CD4-positive, alpha-beta T cell treated with Interleukin-12 subunit alpha and Interleukin-12 subunit beta, for 1 hour (primary cell): ENCODE data around the gene MFSD12.
"Not testable (repeated sequence)": the region's sequence is repeated elsewhere in the genome, so short reads cannot be mapped to it uniquely, and the experiment has no call there.

ENCODE experiments used
- DNase-seq: peaks from one replicate; pipeline ENCODE4 v3.0.0-alpha.2; 2020

MFSD12 gene

GRCh38 chr19:3584036-3584802 is 26.8 kb upstream of the MFSD12 start:
- DNase-seq: not testable (repeated sequence)

- DNase-seq: not testable (repeated sequence)
Measured at GRCh38 chr19:3581792-3582191, 24.4 kb upstream of the MFSD12 start.

GRCh38 chr19:3580156-3580934 is 23.0 kb upstream of the MFSD12 start:
- no peak for DNase-seq

GRCh38 chr19:3578390-3578789 is 21.0 kb upstream of the MFSD12 start:
- DNase-seq: no peak

- no peak for DNase-seq
Measured at GRCh38 chr19:3577723-3578344, 20.4 kb upstream of the MFSD12 start.

- DNase-seq: no peak
Measured at GRCh38 chr19:3576696-3577443, 19.5 kb upstream of the MFSD12 start.

- no peak for DNase-seq
Measured at GRCh38 chr19:3575949-3576673, 18.7 kb upstream of the MFSD12 start.

GRCh38 chr19:3575260-3575741 is 17.9 kb upstream of the MFSD12 start:
- peak; percentile 27 for DNase-seq

- peak; percentile 88 for DNase-seq
Measured at GRCh38 chr19:3573858-3574637, 16.7 kb upstream of the MFSD12 start.

- DNase-seq: no peak
Measured at GRCh38 chr19:3573162-3573857, 15.9 kb upstream of the MFSD12 start.

GRCh38 chr19:3572855-3573161 is 15.4 kb upstream of the MFSD12 start, which contains the start of gene HMG20B:
TSS of gene HMG20B (plus strand) at chr19:3572944. CDS start at chr19:3573310, 366 bp downstream.
- no peak for DNase-seq

- DNase-seq: peak; percentile 100
Measured at GRCh38 chr19:3572132-3572854, 14.9 kb upstream of the MFSD12 start.

- DNase-seq: no peak
Measured at GRCh38 chr19:3570606-3571011, 13.2 kb upstream of the MFSD12 start.

- not testable (repeated sequence) for DNase-seq
Measured at GRCh38 chr19:3570042-3570441, 12.7 kb upstream of the MFSD12 start.

- no peak for DNase-seq
Measured at GRCh38 chr19:3565139-3565538, 7.8 kb upstream of the MFSD12 start.

- DNase-seq: no peak
Measured at GRCh38 chr19:3563709-3564524, 6.5 kb upstream of the MFSD12 start.

GRCh38 chr19:3556978-3557460 is 367 bp downstream of the MFSD12 start:
- peak; percentile 58 for DNase-seq

- no peak for DNase-seq
Measured at GRCh38 chr19:3556423-3556977, 886 bp downstream of the MFSD12 start.
